ENCODE data around the gene OSBPL10.

- TF ChIP-seq, protein P1, sequence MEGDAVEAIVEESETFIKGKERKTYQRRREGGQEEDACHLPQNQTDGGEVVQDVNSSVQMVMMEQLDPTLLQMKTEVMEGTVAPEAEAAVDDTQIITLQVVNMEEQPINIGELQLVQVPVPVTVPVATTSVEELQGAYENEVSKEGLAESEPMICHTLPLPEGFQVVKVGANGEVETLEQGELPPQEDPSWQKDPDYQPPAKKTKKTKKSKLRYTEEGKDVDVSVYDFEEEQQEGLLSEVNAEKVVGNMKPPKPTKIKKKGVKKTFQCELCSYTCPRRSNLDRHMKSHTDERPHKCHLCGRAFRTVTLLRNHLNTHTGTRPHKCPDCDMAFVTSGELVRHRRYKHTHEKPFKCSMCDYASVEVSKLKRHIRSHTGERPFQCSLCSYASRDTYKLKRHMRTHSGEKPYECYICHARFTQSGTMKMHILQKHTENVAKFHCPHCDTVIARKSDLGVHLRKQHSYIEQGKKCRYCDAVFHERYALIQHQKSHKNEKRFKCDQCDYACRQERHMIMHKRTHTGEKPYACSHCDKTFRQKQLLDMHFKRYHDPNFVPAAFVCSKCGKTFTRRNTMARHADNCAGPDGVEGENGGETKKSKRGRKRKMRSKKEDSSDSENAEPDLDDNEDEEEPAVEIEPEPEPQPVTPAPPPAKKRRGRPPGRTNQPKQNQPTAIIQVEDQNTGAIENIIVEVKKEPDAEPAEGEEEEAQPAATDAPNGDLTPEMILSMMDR (IDR thresholded peaks at IDR 0.05) = no peak
- TF ChIP-seq POLR2AphosphoS5 (IDR thresholded peaks at IDR 0.05) = no peak
Measured at GRCh38 chr3:31974471-31974870, 6.6 kb downstream of the OSBPL10 start.

Data from prostate gland (tissue), 2 donors.